Neural progenitor cell (in vitro differentiated cells): Measurements from ENCODE around the gene S100A14. TPM values are rescaled to one million over a fixed set of nuclear protein-coding genes. Genes with fewer than 3 reads are reported as not detected.

ENCODE experiments used
- DNase-seq: peaks from one replicate; pipeline ENCODE4 v3.0.0-alpha.2; 2016; ENCODE audit warnings: low spot score
- H2AFZ ChIP-seq: fragments of 200-600 bp; sonication (generic); replicated peaks from 2 replicates; pipeline ENCODE4 v1.6.1; 2016; ENCODE audit warnings: antibody characterized with exemption
- H3F3A ChIP-seq: fragments of 200-600 bp; sonication (generic); 2 replicates; pipeline ENCODE4 v1.6.1; 2016; ENCODE audit warnings: antibody characterized with exemption, low read depth
- H3K27ac ChIP-seq: fragments of 200-600 bp; sonication (generic); 2 replicates; pipeline ENCODE4 v1.5.1; 2016; ENCODE audit warnings: mild to moderate bottlenecking
- H3K27me3 ChIP-seq: fragments of 200-600 bp; sonication (generic); 2 replicates; pipeline ENCODE4 v1.6.1; 2016; ENCODE audit warnings: mild to moderate bottlenecking, moderate library complexity
- H3K36me3 ChIP-seq: fragments of 200-600 bp; sonication (generic); 2 replicates; pipeline ENCODE4 v1.5.1; 2016
- H3K4me1 ChIP-seq: fragments of 200-600 bp; sonication (generic); 2 replicates; pipeline ENCODE4 v1.6.1; 2016; ENCODE audit warnings: mixed run types
- H3K4me2 ChIP-seq: fragments of 200-600 bp; sonication (generic); 2 replicates; pipeline ENCODE4 v1.6.1; 2016
- H3K4me3 ChIP-seq: fragments of 200-600 bp; sonication (generic); 2 replicates; pipeline ENCODE4 v1.5.1; 2016
- H3K79me2 ChIP-seq: fragments of 200-600 bp; sonication (generic); 2 replicates; pipeline ENCODE4 v1.6.1; 2016; ENCODE audit warnings: low read depth
- H3K9ac ChIP-seq: fragments of 200-600 bp; sonication (generic); 2 replicates; pipeline ENCODE4 v1.6.1; 2016
- H3K9me3 ChIP-seq: fragments of 200-600 bp; sonication (generic); 2 replicates; pipeline ENCODE4 v1.5.1; 2016; ENCODE audit warnings: low read depth
- H4K20me1 ChIP-seq: fragments of 200-600 bp; sonication (generic); 2 replicates; pipeline ENCODE4 v1.6.1; 2016; ENCODE audit warnings: low read depth
- H3K27ac Mint-ChIP-seq: 3 replicates; pipeline ENCODE4 v1.8.0; 2021; ENCODE audit warnings: mixed read lengths
- H3K27me3 Mint-ChIP-seq: 2 replicates; pipeline ENCODE4 v1.8.0; 2022; ENCODE audit warnings: low read depth, mild to moderate bottlenecking, inconsistent platforms, moderate library complexity, mixed read lengths; ENCODE audit not compliant: insufficient read depth
- H3K36me3 Mint-ChIP-seq: 3 replicates; pipeline ENCODE4 v1.8.0; 2021; ENCODE audit warnings: mixed read lengths
- H3K4me1 Mint-ChIP-seq: 3 replicates; pipeline ENCODE4 v1.8.0; 2021; ENCODE audit warnings: mixed read lengths
- H3K4me3 Mint-ChIP-seq: 3 replicates; pipeline ENCODE4 v1.8.0; 2021; ENCODE audit warnings: mild to moderate bottlenecking, moderate library complexity, mixed read lengths
- H3K9me3 Mint-ChIP-seq: 3 replicates; pipeline ENCODE4 v1.8.0; 2020; ENCODE audit warnings: mixed read lengths
- CTCF ChIP-seq: fragments of 200-600 bp; sonication (generic); IDR thresholded peaks from 2 replicates; pipeline ENCODE4 v1.5.1; 2017; ENCODE audit warnings: antibody characterized with exemption, mild to moderate bottlenecking
- EZH2 ChIP-seq: fragments of 200-600 bp; sonication (generic); IDR thresholded peaks from 2 replicates; pipeline ENCODE4 v1.6.1; 2017; ENCODE audit warnings: antibody characterized with exemption, mild to moderate bottlenecking, moderate library complexity
- EZH2phosphoT487 ChIP-seq: fragments of 200-600 bp; sonication (generic); IDR thresholded peaks from 2 replicates; pipeline ENCODE4 v1.6.1; 2017; ENCODE audit warnings: antibody characterized with exemption
- total RNA-seq: library from RNA; depleted of rRNA; stranded (reverse); fragments of >200 nt; gene quantifications from 2 replicates; pipeline ENCODE4 v1.2.3, GENCODE V29; 2015; ENCODE audit warnings: low replicate concordance

Gene S100A14
- total RNA-seq, 1 donor from 2014 or later: not detected

GRCh38 chr1:153578936-153579335 lies 37.2 kb downstream of the S100A14 start:
- H3K4me3 Mint-ChIP-seq: no peak overlapping the region
- Histone ChIP-seq H3K36me3 (no peaks in the 10 kb centered on the region), H3K27ac (no peak overlapping the region), H3K4me1 (peaks cover 25% of the 10 kb centered on the region), H3K79me2 (no peaks in the 10 kb centered on the region), H2AFZ (no peak overlapping the region), H3F3A (peaks cover 21% of the 10 kb centered on the region), H3K27me3 (no peaks in the 10 kb centered on the region), H3K9ac (no peak overlapping the region), H3K4me2 (peak overlapping the region; percentile 6), H3K9me3 (no peaks in the 10 kb centered on the region), H4K20me1 (no peaks in the 10 kb centered on the region), H3K4me3 (no peak overlapping the region)
- H3K36me3 Mint-ChIP-seq: no peaks in the 10 kb centered on the region
- H3K27ac Mint-ChIP-seq: no peak overlapping the region
- DNase-seq: peak; percentile 22
- peaks cover 17% of the 10 kb centered on the region for H3K4me1 Mint-ChIP-seq
- peaks cover 2% of the 10 kb centered on the region for H3K27me3 Mint-ChIP-seq
- H3K9me3 Mint-ChIP-seq: peaks cover 9% of the 10 kb centered on the region
- TF ChIP-seq CTCF (no peak), EZH2phosphoT487 (no peak), EZH2 (no peak)

GRCh38 chr1:153578490-153578889 lies 37.6 kb downstream of the S100A14 start:
- H2AFZ ChIP-seq: no peak overlapping the region
- DNase-seq: peak; percentile 9
- H3K4me3 Mint-ChIP-seq: no peak overlapping the region
- H3K4me3 ChIP-seq: no peak overlapping the region
- H3K27ac Mint-ChIP-seq: peak overlapping the region; percentile 30
- H3K9me3 Mint-ChIP-seq: peaks cover 11% of the 10 kb centered on the region
- H3F3A ChIP-seq: peaks cover 16% of the 10 kb centered on the region
- peaks cover 21% of the 10 kb centered on the region for H3K4me1 ChIP-seq
- H3K9ac ChIP-seq: no peak overlapping the region
- no peaks in the 10 kb centered on the region for H3K36me3 ChIP-seq
- TF ChIP-seq EZH2: no peak
- TF ChIP-seq CTCF: no peak
- no peak for TF ChIP-seq EZH2phosphoT487
- H3K79me2 ChIP-seq: no peaks in the 10 kb centered on the region
- peaks cover 14% of the 10 kb centered on the region for H3K4me1 Mint-ChIP-seq
- H4K20me1 ChIP-seq: no peaks in the 10 kb centered on the region
- no peaks in the 10 kb centered on the region for H3K27me3 ChIP-seq
- H3K9me3 ChIP-seq: no peaks in the 10 kb centered on the region
- peaks cover 2% of the 10 kb centered on the region for H3K27me3 Mint-ChIP-seq
- peak overlapping the region; percentile 6 for H3K4me2 ChIP-seq
- no peak overlapping the region for H3K27ac ChIP-seq
- no peaks in the 10 kb centered on the region for H3K36me3 Mint-ChIP-seq

GRCh38 chr1:153577624-153578051 lies 38.5 kb downstream of the S100A14 start:
- no peak for TF ChIP-seq EZH2phosphoT487
- no peak for TF ChIP-seq EZH2
- no peak for TF ChIP-seq CTCF
- peaks cover 11% of the 10 kb centered on the region for H3K9me3 Mint-ChIP-seq
- peaks cover 20% of the 10 kb centered on the region for H3K4me1 Mint-ChIP-seq
- Histone ChIP-seq H3K9me3 (no peaks in the 10 kb centered on the region), H3K4me1 (peaks cover 21% of the 10 kb centered on the region), H4K20me1 (no peaks in the 10 kb centered on the region), H3K4me3 (no peak overlapping the region), H3K36me3 (no peaks in the 10 kb centered on the region), H3K79me2 (no peaks in the 10 kb centered on the region), H3K27me3 (no peaks in the 10 kb centered on the region), H3K27ac (no peak overlapping the region), H3F3A (peaks cover 16% of the 10 kb centered on the region), H3K9ac (no peak overlapping the region), H2AFZ (no peak overlapping the region), H3K4me2 (no peak overlapping the region)
- no peak overlapping the region for H3K27ac Mint-ChIP-seq
- H3K27me3 Mint-ChIP-seq: peaks cover 2% of the 10 kb centered on the region
- H3K4me3 Mint-ChIP-seq: no peak overlapping the region
- H3K36me3 Mint-ChIP-seq: no peaks in the 10 kb centered on the region
- DNase-seq: no peak
